ENCODE measurements around the gene SLC9A6. TPM values are rescaled to one million over a fixed set of nuclear protein-coding genes. Genes with fewer than 3 reads are reported as not detected.

Gene SLC9A6
- total and polyA plus RNA-seq, 7 experiments from 2014 or later: 16.0 to 24.9 (median 18.9) TPM

DNA sequence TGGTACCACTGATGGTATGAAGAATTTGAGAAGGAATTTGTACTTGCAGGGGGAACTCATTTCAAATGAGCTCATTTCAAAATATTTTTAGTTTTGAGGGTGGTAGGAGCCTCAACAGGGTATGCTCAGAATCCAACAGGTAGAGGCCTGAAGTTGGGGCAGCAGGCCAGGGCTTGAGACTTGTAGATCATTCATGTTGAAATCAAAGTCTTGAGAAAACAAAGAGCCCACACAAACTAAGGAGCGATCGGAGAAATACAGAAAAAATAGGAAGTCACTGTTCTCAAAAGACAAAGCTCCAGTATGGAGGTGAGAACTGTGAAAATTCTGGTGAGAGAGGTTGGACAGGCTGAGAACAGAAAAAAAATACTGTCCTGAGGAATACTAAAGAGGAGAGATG, 979 bp upstream of the SLC9A6 start:
- intact Hi-C loops (cut with micrococcal nuclease): loop anchor here in 1 of 2 donors (2.0 to 10.0 kb wide), 2 partner anchors 463 to 1519 kb away; partner anchors contain the start of genes HPRT1 and INTS6L
- Mint-ChIP-seq H3K9me3 (no peaks in the 10 kb centered on the region), H3K27me3 (no peaks in the 10 kb centered on the region), H3K4me1 (peaks cover 38 to 73% (median 56%) of the 10 kb centered on the region in 7 donors), H3K27ac (peak overlapping the region; percentile 80 to 99 (median 93)), H3K4me3 (peak overlapping the region; percentile 79 to 95 (median 90)), H3K36me3 (peaks cover 0 to 1% (median 0%) of the 10 kb centered on the region in 5 donors)
- peaks cover 20 to 23% of the 10 kb centered on the region in 2 donors for H3K4me1 ChIP-seq (ENCODE audit: control insufficient read depth in 2 of 2, insufficient read depth in 2 of 2, low read length in 2 of 2)
- H3K27me3 ChIP-seq (ENCODE audit: control insufficient read depth in 2 of 2, insufficient read depth in 2 of 2, low read length in 2 of 2): no peaks in the 10 kb centered on the region
- H3K36me3 ChIP-seq (ENCODE audit: control insufficient read depth in 2 of 3, insufficient read depth in 3 of 3, low read length in 3 of 3): no peaks in the 10 kb centered on the region
- CTCF ChIA-PET: interaction anchor here (1.5 kb wide), 1 partner anchor 10 kb away, joined by 4 read pairs; the partner anchor contains the start of gene MMGT1
- DNase-seq (no peak), ATAC-seq (no peak)
- peak overlapping the region; percentile 76 for H3K27ac ChIP-seq (ENCODE audit: low read depth, low read length)
- peak overlapping the region; percentile 73 for H3K4me3 ChIP-seq (ENCODE audit: low read length)
- POLR2A ChIA-PET: interaction anchor here (0.7 to 2.6 kb wide), 3 partner anchors 10 to 706 kb away, joined by 3 to 19 read pairs (median 3); partner anchors contain the start of gene MMGT1
- no peaks in the 10 kb centered on the region for H3K9me3 ChIP-seq (ENCODE audit: control insufficient read depth in 2 of 3, low read length in 3 of 3)

DNA sequence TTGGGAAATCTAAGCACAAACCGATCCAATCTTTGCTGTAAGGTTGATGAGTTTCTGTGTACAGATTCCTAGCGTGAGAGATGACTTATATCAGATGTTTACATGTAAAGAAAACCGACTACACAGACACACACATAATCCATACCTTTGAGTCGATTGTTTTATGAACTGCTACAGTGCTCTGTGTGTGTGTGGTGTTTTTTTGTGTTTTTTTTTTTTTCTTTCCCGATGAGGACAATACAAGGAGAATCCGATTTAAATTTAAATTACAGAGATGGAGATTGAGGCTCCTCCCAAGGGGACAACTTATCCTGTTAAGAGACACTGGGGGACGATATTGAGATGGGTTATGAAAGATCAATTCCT, 461 bp upstream of the SLC9A6 start:
- CTCF ChIA-PET: interaction anchor here (1.5 kb wide), 1 partner anchor 10 kb away, joined by 4 read pairs; the partner anchor contains the start of gene MMGT1
- Histone ChIP-seq H3K36me3 (ENCODE audit: control insufficient read depth in 2 of 3, insufficient read depth in 3 of 3, low read length in 3 of 3) (no peaks in the 10 kb centered on the region), H3K9me3 (ENCODE audit: control insufficient read depth in 2 of 3, low read length in 3 of 3) (no peaks in the 10 kb centered on the region), H3K27ac (ENCODE audit: low read depth, low read length) (peak overlapping the region; percentile 76), H3K27me3 (ENCODE audit: control insufficient read depth in 2 of 2, insufficient read depth in 2 of 2, low read length in 2 of 2) (no peaks in the 10 kb centered on the region), H3K4me3 (ENCODE audit: low read length) (peak overlapping the region; percentile 73), H3K4me1 (ENCODE audit: control insufficient read depth in 2 of 2, insufficient read depth in 2 of 2, low read length in 2 of 2) (peaks cover 20 to 23% of the 10 kb centered on the region in 2 donors)
- Mint-ChIP-seq H3K4me1 (peaks cover 40 to 78% (median 61%) of the 10 kb centered on the region in 7 donors), H3K27me3 (no peaks in the 10 kb centered on the region), H3K9me3 (no peaks in the 10 kb centered on the region), H3K27ac (peak overlapping the region; percentile 80 to 99 (median 93)), H3K36me3 (peaks cover 0 to 5% (median 0%) of the 10 kb centered on the region in 5 donors), H3K4me3 (peak overlapping the region; percentile 79 to 95 (median 90))
- POLR2A ChIA-PET: interaction anchor here (0.6 to 2.6 kb wide), 3 partner anchors 10 to 388 kb away, joined by 3 to 19 read pairs (median 3); partner anchors contain the start of gene MMGT1
- DNase-seq (no peak), ATAC-seq (no peak)
- intact Hi-C loops (cut with micrococcal nuclease): loop anchor here (1.0 to 10.0 kb wide), 5 partner anchors 10 to 1520 kb away; partner anchors contain the start of genes FHL1 (in 2 of the 2), HTATSF1 (in 2 of the 2), HPRT1 (in 1 of the 2) and INTS6L (in 1 of the 2)

DNA sequence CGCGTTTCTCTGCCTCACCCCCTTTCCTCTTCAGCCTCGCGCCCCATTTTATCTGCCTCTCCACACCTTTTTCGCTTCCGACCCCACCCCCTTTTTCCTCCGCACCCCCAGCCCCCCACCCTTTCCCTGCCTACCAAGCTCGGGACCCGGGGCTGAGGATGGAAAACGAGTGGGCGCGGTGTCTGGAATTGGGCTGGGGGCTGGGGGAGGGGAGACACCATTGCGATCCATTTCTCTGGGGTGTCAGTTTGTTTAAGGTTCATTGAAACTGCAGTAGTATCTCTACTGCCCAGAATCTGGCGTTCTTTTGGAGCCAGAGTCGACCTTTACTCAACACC, 707 bp downstream of the SLC9A6 start:
- Histone ChIP-seq H3K36me3 (ENCODE audit: control insufficient read depth in 2 of 3, insufficient read depth in 3 of 3, low read length in 3 of 3) (no peaks in the 10 kb centered on the region), H3K4me1 (ENCODE audit: control insufficient read depth in 2 of 2, insufficient read depth in 2 of 2, low read length in 2 of 2) (peaks cover 20 to 23% of the 10 kb centered on the region in 2 donors), H3K27me3 (ENCODE audit: control insufficient read depth in 2 of 2, insufficient read depth in 2 of 2, low read length in 2 of 2) (no peaks in the 10 kb centered on the region), H3K9me3 (ENCODE audit: control insufficient read depth in 2 of 3, low read length in 3 of 3) (no peaks in the 10 kb centered on the region), H3K4me3 (ENCODE audit: low read length) (peak overlapping the region; percentile 73), H3K27ac (ENCODE audit: low read depth, low read length) (peak overlapping the region; percentile 76)
- intact Hi-C loops (cut with micrococcal nuclease): loop anchor here (1.0 to 10.0 kb wide), 5 partner anchors 12 to 1521 kb away; partner anchors contain the start of genes FHL1 (in 2 of the 2), HTATSF1 (in 2 of the 2), HPRT1 (in 1 of the 2) and INTS6L (in 1 of the 2)
- DNase-seq: no peak
- H3K4me3 Mint-ChIP-seq: peak overlapping the region; percentile 79 to 95 (median 91)
- peaks cover 0 to 6% (median 0%) of the 10 kb centered on the region in 5 donors for H3K36me3 Mint-ChIP-seq
- H3K4me1 Mint-ChIP-seq: peaks cover 38 to 77% (median 58%) of the 10 kb centered on the region in 7 donors
- POLR2A ChIA-PET: interaction anchor here (2.6 kb wide), 1 partner anchor 11 kb away, joined by 19 read pairs; the partner anchor contains the start of gene MMGT1
- CTCF ChIA-PET: no interaction called here
- no peak for ATAC-seq
- peaks cover 0 to 2% (median 0%) of the 10 kb centered on the region in 11 donors for H3K9me3 Mint-ChIP-seq
- H3K27ac Mint-ChIP-seq: peak overlapping the region; percentile 80 to 97 (median 88)
- no peaks in the 10 kb centered on the region for H3K27me3 Mint-ChIP-seq

DNA sequence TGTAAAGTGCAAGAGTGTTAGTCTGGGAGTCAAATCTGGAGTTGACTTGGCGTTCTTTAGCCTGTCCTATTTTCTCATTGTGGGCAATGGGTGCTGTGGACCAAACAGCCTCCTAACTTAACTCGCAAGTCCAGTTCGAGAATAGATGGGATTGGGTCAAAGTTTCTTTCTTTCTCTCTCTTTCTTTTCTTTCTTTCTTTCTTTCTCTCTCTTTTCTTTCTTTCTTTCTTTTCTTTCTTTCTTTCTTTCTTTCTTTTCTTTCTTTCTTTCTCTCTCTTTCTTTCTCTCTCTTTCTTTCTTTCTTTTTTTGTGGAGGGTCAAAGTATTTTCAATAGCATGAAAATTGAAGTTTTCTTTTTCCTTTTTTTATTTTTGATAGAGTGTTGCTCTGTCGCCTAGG, 3.0 kb downstream of the SLC9A6 start:
- H3K9me3 Mint-ChIP-seq: peaks cover 0 to 2% (median 0%) of the 10 kb centered on the region in 11 donors
- H3K27ac ChIP-seq (ENCODE audit: low read depth, low read length): no peak overlapping the region
- peaks cover 0 to 14% (median 6%) of the 10 kb centered on the region in 5 donors for H3K36me3 Mint-ChIP-seq
- no peaks in the 10 kb centered on the region for H3K27me3 Mint-ChIP-seq
- peak overlapping the region in 3 of 10 donors; percentile 4 to 64 (median 61) for H3K4me3 Mint-ChIP-seq
- DNase-seq: no peak
- no peaks in the 10 kb centered on the region for H3K36me3 ChIP-seq (ENCODE audit: control insufficient read depth in 2 of 3, insufficient read depth in 3 of 3, low read length in 3 of 3)
- H3K9me3 ChIP-seq (ENCODE audit: control insufficient read depth in 2 of 3, low read length in 3 of 3): no peaks in the 10 kb centered on the region
- H3K4me3 ChIP-seq (ENCODE audit: low read length): no peak overlapping the region
- no peak for ATAC-seq
- POLR2A ChIA-PET: interaction anchor here (0.6 to 1.9 kb wide), 3 partner anchors 11 to 232 kb away, joined by 3 to 5 read pairs (median 3); partner anchors contain the start of gene MMGT1
- peaks cover 11 to 14% of the 10 kb centered on the region in 2 donors for H3K4me1 ChIP-seq (ENCODE audit: control insufficient read depth in 2 of 2, insufficient read depth in 2 of 2, low read length in 2 of 2)
- intact Hi-C loops (cut with micrococcal nuclease): loop anchor here (5.0 to 10.0 kb wide), 3 partner anchors 159 to 1523 kb away; partner anchors contain the start of genes FHL1 (in 2 of the 2), HTATSF1 (in 2 of the 2) and HPRT1 (in 1 of the 2)
- no peaks in the 10 kb centered on the region for H3K27me3 ChIP-seq (ENCODE audit: control insufficient read depth in 2 of 2, insufficient read depth in 2 of 2, low read length in 2 of 2)
- H3K27ac Mint-ChIP-seq: peak overlapping the region in 4 of 9 donors; percentile 12 to 78 (median 40)
- peaks cover 31 to 72% (median 49%) of the 10 kb centered on the region in 7 donors for H3K4me1 Mint-ChIP-seq
- CTCF ChIA-PET: interaction anchor here (0.6 kb wide), 1 partner anchor 848 kb away, joined by 4 read pairs; no protein-coding TSS in a partner anchor

DNA sequence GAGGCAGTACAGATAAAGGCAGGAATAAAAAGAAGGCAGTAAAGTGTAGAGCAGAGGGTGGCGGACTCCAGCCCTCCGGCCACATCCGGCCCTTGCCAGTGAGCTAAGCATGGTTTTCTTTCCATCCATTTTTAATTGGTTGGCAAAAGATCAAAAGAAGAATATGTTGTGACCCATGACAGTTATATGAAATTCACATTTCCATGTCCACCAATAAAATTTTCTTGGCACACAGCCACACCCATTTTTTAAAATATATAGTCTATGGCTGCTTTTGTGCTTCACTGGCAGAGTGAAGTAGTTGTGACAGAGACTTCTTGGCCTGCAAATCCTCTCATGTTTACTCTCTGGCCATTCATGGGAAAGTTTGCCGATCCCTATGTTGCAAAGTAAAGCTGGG, 29.8 kb downstream of the SLC9A6 start:
- Mint-ChIP-seq H3K4me3 (no peak overlapping the region), H3K9me3 (no peaks in the 10 kb centered on the region), H3K27me3 (no peaks in the 10 kb centered on the region), H3K27ac (no peak overlapping the region), H3K36me3 (peaks cover 0 to 23% (median 13%) of the 10 kb centered on the region in 5 donors), H3K4me1 (peaks cover 0 to 2% (median 0%) of the 10 kb centered on the region in 7 donors)
- Histone ChIP-seq H3K9me3 (ENCODE audit: control insufficient read depth in 2 of 3, low read length in 3 of 3) (no peaks in the 10 kb centered on the region), H3K4me3 (ENCODE audit: low read length) (no peak overlapping the region), H3K36me3 (ENCODE audit: control insufficient read depth in 2 of 3, insufficient read depth in 3 of 3, low read length in 3 of 3) (no peaks in the 10 kb centered on the region), H3K27ac (ENCODE audit: low read depth, low read length) (no peak overlapping the region), H3K4me1 (ENCODE audit: control insufficient read depth in 2 of 2, insufficient read depth in 2 of 2, low read length in 2 of 2) (no peaks in the 10 kb centered on the region), H3K27me3 (ENCODE audit: control insufficient read depth in 2 of 2, insufficient read depth in 2 of 2, low read length in 2 of 2) (no peaks in the 10 kb centered on the region)
- ATAC-seq: no peak
- intact Hi-C loops (cut with micrococcal nuclease): no loop called here
- DNase-seq: no peak
- ChIA-PET CTCF (no interaction called here), POLR2A (no interaction called here)

DNA sequence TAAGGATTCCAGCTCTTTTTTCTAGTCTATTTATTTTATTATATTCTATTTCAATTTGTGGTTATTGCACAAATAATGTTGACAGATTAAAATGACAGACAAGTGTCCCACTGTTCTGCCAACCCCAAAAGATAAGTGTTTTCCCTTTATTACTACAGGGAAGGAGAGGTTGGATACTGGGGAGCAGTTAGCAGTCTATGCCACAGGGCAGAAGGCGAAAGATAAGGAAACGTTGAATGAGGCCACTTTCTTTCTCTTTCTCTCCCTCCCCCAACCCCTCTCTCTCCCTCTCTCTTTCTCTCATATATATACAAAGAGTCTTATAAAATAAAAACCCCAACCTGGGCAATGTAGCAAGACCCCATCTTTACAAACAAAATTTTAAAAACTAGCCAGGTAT, 31.6 kb downstream of the SLC9A6 start:
- H3K9me3 Mint-ChIP-seq: peaks cover 0 to 1% (median 0%) of the 10 kb centered on the region in 11 donors
- H3K4me3 Mint-ChIP-seq: no peak overlapping the region
- no peak for DNase-seq
- POLR2A ChIA-PET: no interaction called here
- H3K4me1 Mint-ChIP-seq: peaks cover 0 to 4% (median 0%) of the 10 kb centered on the region in 7 donors
- Histone ChIP-seq H3K4me1 (ENCODE audit: control insufficient read depth in 2 of 2, insufficient read depth in 2 of 2, low read length in 2 of 2) (no peaks in the 10 kb centered on the region), H3K9me3 (ENCODE audit: control insufficient read depth in 2 of 3, low read length in 3 of 3) (no peaks in the 10 kb centered on the region), H3K27ac (ENCODE audit: low read depth, low read length) (no peak overlapping the region), H3K36me3 (ENCODE audit: control insufficient read depth in 2 of 3, insufficient read depth in 3 of 3, low read length in 3 of 3) (no peaks in the 10 kb centered on the region), H3K4me3 (ENCODE audit: low read length) (no peak overlapping the region), H3K27me3 (ENCODE audit: control insufficient read depth in 2 of 2, insufficient read depth in 2 of 2, low read length in 2 of 2) (no peaks in the 10 kb centered on the region)
- H3K27me3 Mint-ChIP-seq: no peaks in the 10 kb centered on the region
- intact Hi-C loops (cut with micrococcal nuclease): no loop called here
- CTCF ChIA-PET: interaction anchor here (0.6 kb wide), 1 partner anchor 9 kb away, joined by 7 read pairs; no protein-coding TSS in a partner anchor
- no peak overlapping the region for H3K27ac Mint-ChIP-seq
- no peak for ATAC-seq
- H3K36me3 Mint-ChIP-seq: peaks cover 0 to 20% (median 11%) of the 10 kb centered on the region in 5 donors

Measured in naive thymus-derived CD4-positive, alpha-beta T cell (primary cell).